Heart left ventricle (tissue), 13 donors: Measurements from ENCODE around the gene CENPL.

Experiments
- POLR2A ChIP-seq, 2 donors: fragments of 450-650 bp; IDR thresholded peaks; one replicate each; pipeline ENCODE4 v1.6.1; 2017; ENCODE audit warnings: antibody characterized with exemption in 2 of 2, mild to moderate bottlenecking in 2 of 2, moderate library complexity in 2 of 2
- TF ChIP-seq, protein P1 (sequence below), 12 donors: fragments of 200-600 bp; sonication (generic) in 4 of 12; IDR thresholded peaks; one replicate each; pipeline versions ENCODE4 v1.5.0 to v1.8.0; 2018 to 2022; ENCODE audit warnings: antibody characterized with exemption in 12 of 12, mild to moderate bottlenecking in 5 of 12
- donor health status: ischemic (EF 13 %, LVEDD 7.1; RV severe dilation, severe dysfunction).
- donor health status: DM: no; HTN: yes; CAD: no.
- donor health status: DM: no; HTN: no; CAD: no.
- donor health status: ischemic (EF 25% LVEDD 6.9; RV normal size, moderate dysfunction).
- donor health status: ischemic (EF 25% LVEDD 5.7; RV mildly dilated, moderate dysfunction).
- donor health status: ischemic (EF 35%, LVEDD 5.7; RV mildly dilated, moderate dysfunction).
- donor health status: nonischemic (EF 11% LVEDD 7.7; RV severe dilation, severe dysfunction).
- donor health status: DM: yes; HTN: yes; CAD: no.
- donor health status: PGD.
- donor health status: ischemic (EF 29% LVEDD 5.4; RV normal size, mild dysfunction).
- donor health status: nonischemic (EF 23%, LVEDD 6.1; RV moderate dilation, normal function).

DNA sequence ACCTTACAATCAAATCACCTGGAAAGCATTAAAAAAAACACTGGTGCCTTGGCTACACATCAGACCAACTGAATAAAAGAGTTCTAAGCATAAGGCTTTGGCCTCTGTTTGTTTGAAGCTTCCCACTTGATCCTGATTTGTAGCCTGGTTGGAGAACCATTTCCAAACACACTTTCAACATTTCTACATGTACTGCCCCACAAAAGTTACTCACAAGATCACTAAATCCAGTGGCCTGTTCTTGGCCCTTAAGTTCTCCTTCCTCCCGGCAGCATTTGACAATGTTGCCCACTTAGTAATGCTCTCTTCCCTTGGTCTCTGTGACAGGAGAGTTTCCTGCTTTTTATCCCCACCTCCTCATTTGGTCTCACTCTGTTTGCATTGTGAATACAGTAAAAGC lies 31.3 kb upstream of the CENPL start:
- TF ChIP-seq, protein P1, sequence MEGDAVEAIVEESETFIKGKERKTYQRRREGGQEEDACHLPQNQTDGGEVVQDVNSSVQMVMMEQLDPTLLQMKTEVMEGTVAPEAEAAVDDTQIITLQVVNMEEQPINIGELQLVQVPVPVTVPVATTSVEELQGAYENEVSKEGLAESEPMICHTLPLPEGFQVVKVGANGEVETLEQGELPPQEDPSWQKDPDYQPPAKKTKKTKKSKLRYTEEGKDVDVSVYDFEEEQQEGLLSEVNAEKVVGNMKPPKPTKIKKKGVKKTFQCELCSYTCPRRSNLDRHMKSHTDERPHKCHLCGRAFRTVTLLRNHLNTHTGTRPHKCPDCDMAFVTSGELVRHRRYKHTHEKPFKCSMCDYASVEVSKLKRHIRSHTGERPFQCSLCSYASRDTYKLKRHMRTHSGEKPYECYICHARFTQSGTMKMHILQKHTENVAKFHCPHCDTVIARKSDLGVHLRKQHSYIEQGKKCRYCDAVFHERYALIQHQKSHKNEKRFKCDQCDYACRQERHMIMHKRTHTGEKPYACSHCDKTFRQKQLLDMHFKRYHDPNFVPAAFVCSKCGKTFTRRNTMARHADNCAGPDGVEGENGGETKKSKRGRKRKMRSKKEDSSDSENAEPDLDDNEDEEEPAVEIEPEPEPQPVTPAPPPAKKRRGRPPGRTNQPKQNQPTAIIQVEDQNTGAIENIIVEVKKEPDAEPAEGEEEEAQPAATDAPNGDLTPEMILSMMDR (IDR thresholded peaks at IDR 0.05): no peak
- TF ChIP-seq POLR2A (IDR thresholded peaks at IDR 0.05): no peak
